Measurements from ENCODE around the gene AKTIP. TPM values are rescaled to one million over a fixed set of nuclear protein-coding genes. Genes with fewer than 3 reads are reported as not detected.

The AKTIP gene
- total and polyA plus RNA-seq, 9 of the 15 experiments (the other 6 are each of a cell fraction or from before 2014, with no cell fraction given) = 3.0 to 10.7 (median 4.4) TPM

DNA sequence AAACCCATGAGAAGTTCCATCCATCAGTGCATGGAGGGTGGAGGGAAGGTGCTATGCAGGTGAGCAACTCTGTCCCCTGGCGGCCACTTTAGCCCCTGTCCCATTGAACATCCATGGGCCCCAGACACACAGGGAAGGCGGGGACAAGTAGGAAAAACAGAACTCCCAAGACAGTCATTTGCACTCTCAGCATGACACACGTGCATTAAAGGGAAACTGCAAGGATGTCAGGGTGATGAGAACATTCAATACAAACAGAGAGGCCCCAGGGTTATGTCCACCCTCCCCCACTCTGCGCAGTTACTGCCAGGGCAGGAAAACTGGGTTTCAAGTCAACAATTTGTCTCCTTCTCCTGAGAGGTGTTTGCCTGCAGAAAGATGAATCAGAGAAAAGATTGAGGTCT lies 44.0 kb upstream of the AKTIP start:
- BruUV-seq (replicated peaks) = no TSS peak
- 0% methylated on average over 4 of the region's 4 CpGs for WGBS (ENCODE audit: insufficient coverage, low coverage, missing lambda C conversion rate)
- Histone ChIP-seq H3K79me2 (ENCODE audit: control insufficient read depth, insufficient read depth, low read length) (no peaks in the 10 kb centered on the region), H3K27ac (ENCODE audit: extremely low read depth, low read depth, low read length) (no peak overlapping the region), H3K36me3 (ENCODE audit: control insufficient read depth, insufficient read depth, low read length) (no peaks in the 10 kb centered on the region), H3K9ac (ENCODE audit: insufficient read depth in 1 of 2, low read depth in 2 of 2, low read length in 2 of 2) (no peak overlapping the region), H3K4me2 (ENCODE audit: insufficient read depth, low read length) (no peak overlapping the region), H3K9me1 (ENCODE audit: control insufficient read depth, insufficient read depth, low read length) (no peaks in the 10 kb centered on the region), H3K9me3 (replicated peaks; ENCODE audit: control insufficient read depth, insufficient read depth, low read depth, low read length) (no peaks in the 10 kb centered on the region), H3K27me3 (ENCODE audit: control insufficient read depth in 2 of 2, insufficient read depth in 2 of 2, low read length in 2 of 2) (peaks cover 27 to 30% of the 10 kb centered on the region in 2 experiments), H3K4me1 (replicated peaks in 1 of 2; ENCODE audit: control insufficient read depth in 2 of 2, insufficient read depth in 2 of 2, low read length in 2 of 2) (no peaks in the 10 kb centered on the region), H2AFZ (ENCODE audit: low read depth, low read length) (no peak overlapping the region), H3K4me3 (no peak overlapping the region), H4K20me1 (replicated peaks; ENCODE audit: control insufficient read depth, insufficient read depth, low read length) (0 out of 2 replicates have a peak, but pooled peaks cover 3% of the 10 kb centered on the region)
- in situ Hi-C loops (cut with MboI) (no loop called here), intact Hi-C loops (cut with micrococcal nuclease) (loop anchor here (10.0 kb wide), 1 partner anchor 208 kb away; no protein-coding TSS in a partner anchor)
- peak; percentile 31 to 39 (median 34) for DNase-seq (ENCODE audit: extremely low read depth in 1 of 4, low spot score in 3 of 4)
- ChIA-PET CTCF (ENCODE audit: low intra/inter-chr PET ratio) (no interaction called here), POLR2A (no interaction called here)
- peak; percentile 86 for ATAC-seq
- FAIRE-seq = no peak
- TF ChIP-seq, protein P1, sequence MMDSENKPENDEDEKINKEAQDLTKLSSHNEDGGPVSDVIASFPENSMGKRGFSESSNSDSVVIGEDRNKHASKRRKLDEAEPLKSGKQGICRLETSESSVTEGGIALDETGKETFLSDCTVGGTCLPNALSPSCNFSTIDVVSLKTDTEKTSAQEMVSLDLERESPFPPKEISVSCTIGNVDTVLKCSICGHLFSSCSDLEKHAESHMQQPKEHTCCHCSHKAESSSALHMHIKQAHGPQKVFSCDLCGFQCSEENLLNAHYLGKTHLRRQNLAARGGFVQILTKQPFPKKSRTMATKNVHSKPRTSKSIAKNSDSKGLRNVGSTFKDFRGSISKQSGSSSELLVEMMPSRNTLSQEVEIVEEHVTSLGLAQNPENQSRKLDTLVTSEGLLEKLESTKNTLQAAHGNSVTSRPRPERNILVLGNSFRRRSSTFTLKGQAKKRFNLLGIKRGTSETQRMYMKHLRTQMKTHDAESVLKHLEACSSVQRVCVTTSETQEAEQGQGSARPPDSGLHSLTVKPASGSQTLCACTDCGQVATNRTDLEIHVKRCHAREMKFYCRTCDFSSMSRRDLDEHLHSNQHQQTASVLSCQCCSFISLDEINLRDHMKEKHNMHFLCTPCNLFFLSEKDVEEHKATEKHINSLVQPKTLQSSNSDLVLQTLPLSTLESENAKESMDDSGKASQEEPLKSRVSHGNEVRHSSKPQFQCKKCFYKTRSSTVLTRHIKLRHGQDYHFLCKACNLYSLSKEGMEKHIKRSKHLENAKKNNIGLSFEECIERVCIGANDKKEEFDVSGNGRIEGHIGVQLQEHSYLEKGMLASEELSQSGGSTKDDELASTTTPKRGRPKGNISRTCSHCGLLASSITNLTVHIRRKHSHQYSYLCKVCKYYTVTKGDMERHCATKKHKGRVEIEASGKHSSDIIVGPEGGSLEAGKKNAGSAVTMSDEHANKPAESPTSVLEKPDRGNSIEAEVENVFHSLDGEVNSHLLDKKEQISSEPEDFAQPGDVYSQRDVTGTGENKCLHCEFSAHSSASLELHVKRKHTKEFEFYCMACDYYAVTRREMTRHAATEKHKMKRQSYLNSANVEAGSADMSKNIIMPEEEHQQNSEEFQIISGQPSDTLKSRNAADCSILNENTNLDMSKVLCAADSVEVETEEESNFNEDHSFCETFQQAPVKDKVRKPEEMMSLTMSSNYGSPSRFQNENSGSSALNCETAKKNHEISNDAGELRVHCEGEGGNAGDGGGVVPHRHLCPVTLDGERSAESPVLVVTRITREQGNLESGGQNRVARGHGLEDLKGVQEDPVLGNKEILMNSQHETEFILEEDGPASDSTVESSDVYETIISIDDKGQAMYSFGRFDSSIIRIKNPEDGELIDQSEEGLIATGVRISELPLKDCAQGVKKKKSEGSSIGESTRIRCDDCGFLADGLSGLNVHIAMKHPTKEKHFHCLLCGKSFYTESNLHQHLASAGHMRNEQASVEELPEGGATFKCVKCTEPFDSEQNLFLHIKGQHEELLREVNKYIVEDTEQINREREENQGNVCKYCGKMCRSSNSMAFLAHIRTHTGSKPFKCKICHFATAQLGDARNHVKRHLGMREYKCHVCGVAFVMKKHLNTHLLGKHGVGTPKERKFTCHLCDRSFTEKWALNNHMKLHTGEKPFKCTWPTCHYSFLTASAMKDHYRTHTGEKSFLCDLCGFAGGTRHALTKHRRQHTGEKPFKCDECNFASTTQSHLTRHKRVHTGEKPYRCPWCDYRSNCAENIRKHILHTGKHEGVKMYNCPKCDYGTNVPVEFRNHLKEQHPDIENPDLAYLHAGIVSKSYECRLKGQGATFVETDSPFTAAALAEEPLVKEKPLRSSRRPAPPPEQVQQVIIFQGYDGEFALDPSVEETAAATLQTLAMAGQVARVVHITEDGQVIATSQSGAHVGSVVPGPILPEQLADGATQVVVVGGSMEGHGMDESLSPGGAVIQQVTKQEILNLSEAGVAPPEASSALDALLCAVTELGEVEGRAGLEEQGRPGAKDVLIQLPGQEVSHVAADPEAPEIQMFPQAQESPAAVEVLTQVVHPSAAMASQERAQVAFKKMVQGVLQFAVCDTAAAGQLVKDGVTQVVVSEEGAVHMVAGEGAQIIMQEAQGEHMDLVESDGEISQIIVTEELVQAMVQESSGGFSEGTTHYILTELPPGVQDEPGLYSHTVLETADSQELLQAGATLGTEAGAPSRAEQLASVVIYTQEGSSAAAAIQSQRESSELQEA (IDR thresholded peaks at IDR 0.05; ENCODE audit: low read depth) = no peak
- TF ChIP-seq HBP1 (CRISPR knock-in tag; IDR thresholded peaks at IDR 0.05) = no peak
- TF ChIP-seq, protein P2, sequence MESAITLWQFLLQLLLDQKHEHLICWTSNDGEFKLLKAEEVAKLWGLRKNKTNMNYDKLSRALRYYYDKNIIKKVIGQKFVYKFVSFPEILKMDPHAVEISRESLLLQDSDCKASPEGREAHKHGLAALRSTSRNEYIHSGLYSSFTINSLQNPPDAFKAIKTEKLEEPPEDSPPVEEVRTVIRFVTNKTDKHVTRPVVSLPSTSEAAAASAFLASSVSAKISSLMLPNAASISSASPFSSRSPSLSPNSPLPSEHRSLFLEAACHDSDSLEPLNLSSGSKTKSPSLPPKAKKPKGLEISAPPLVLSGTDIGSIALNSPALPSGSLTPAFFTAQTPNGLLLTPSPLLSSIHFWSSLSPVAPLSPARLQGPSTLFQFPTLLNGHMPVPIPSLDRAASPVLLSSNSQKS (CRISPR knock-in tag; IDR thresholded peaks at IDR 0.05) = no peak
- peak in 1 of 2 experiments; percentile 54; a peak in 3 of 4 replicates for TF ChIP-seq RAD21 (CRISPR knock-in tag; conservative IDR thresholded peaks at IDR 0.05 in 1 of 2, IDR thresholded peaks at IDR 0.05 in 1 of 2)
- TF ChIP-seq, protein P3, sequence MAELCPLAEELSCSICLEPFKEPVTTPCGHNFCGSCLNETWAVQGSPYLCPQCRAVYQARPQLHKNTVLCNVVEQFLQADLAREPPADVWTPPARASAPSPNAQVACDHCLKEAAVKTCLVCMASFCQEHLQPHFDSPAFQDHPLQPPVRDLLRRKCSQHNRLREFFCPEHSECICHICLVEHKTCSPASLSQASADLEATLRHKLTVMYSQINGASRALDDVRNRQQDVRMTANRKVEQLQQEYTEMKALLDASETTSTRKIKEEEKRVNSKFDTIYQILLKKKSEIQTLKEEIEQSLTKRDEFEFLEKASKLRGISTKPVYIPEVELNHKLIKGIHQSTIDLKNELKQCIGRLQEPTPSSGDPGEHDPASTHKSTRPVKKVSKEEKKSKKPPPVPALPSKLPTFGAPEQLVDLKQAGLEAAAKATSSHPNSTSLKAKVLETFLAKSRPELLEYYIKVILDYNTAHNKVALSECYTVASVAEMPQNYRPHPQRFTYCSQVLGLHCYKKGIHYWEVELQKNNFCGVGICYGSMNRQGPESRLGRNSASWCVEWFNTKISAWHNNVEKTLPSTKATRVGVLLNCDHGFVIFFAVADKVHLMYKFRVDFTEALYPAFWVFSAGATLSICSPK (IDR thresholded peaks at IDR 0.05; ENCODE audit: borderline replicate concordance) = no peak
- TF ChIP-seq ZNF140 (CRISPR knock-in tag; IDR thresholded peaks at IDR 0.05) = no peak
